GM13977 (cell line): ENCODE measurements around the gene AKAP9.
"Not testable (repeated sequence)": the region's sequence is repeated elsewhere in the genome, so short reads cannot be mapped to it uniquely, and the experiment has no call there.

ENCODE experiments used
- DNase-seq: peaks from one replicate; pipeline ENCODE4 v3.0.0; 2012; ENCODE audit warnings: low spot score
- CTCF ChIP-seq: IDR thresholded peaks from 2 replicates; pipeline ENCODE4 v1.5.1; 2012; ENCODE audit warnings: mild to moderate bottlenecking, control low read depth; ENCODE audit not compliant: insufficient read depth; ENCODE audit errors: extremely low read depth, missing control alignments
- in situ Hi-C: fragments of 300-500 bp; cut with MboI; formaldehyde crosslinking; loops from one replicate; pipeline ENCODE4 v1.12.0; 2022; ENCODE audit warnings: low sequenced_read_pairs, low pct_unique_long_range_greater_than_20kb, mixed read lengths, inconsistent platforms; ENCODE audit not compliant: unreplicated experiment

The AKAP9 gene

GRCh38 chr7:91940572-91941341 lies at the start of gene AKAP9:
AKAP9 (plus strand) TSS chr7:91940862; CDS start chr7:91941100, 238 bp downstream.
- in situ Hi-C loops: no loop called here
- no peak for TF ChIP-seq CTCF
- DNase-seq: peak; percentile 85

- no peak for TF ChIP-seq CTCF
- no peak for DNase-seq
- in situ Hi-C loops: no loop called here
Observed at GRCh38 chr7:91892099-91892705, 48.5 kb upstream of the AKAP9 start.

- TF ChIP-seq CTCF: no peak
- no peak for DNase-seq
- in situ Hi-C loops: no loop called here
Observed at GRCh38 chr7:91892821-91893340, 47.8 kb upstream of the AKAP9 start.

GRCh38 chr7:91893699-91894098 lies 47.0 kb upstream of the AKAP9 start:
- in situ Hi-C loops, DNase-seq: not testable (repeated sequence)

- in situ Hi-C loops: no loop called here
- no peak for TF ChIP-seq CTCF
- DNase-seq: no peak
Observed at GRCh38 chr7:91894781-91895480, 45.7 kb upstream of the AKAP9 start.

- no peak for TF ChIP-seq CTCF
- in situ Hi-C loops: no loop called here
- DNase-seq: no peak
Observed at GRCh38 chr7:91898240-91898992, 42.2 kb upstream of the AKAP9 start.
